HG02884 (cell line): ENCODE results near the gene PRDM2.

Experiments
- ATAC-seq: cut with Tn5 transposase; IDR thresholded peaks from one replicate; pipeline ENCODE4 v1.9.1; 2021; ENCODE audit warnings: mild to moderate bottlenecking, moderate library complexity; ENCODE audit not compliant: unreplicated experiment

PRDM2 gene

GRCh38 chr1:13832100-13832499 is 132.1 kb downstream of the PRDM2 start:
- ATAC-seq: no peak

GRCh38 chr1:13832536-13832935 is 132.5 kb downstream of the PRDM2 start:
- no peak for ATAC-seq

- no peak for ATAC-seq
These were observed 136.1 kb downstream of the PRDM2 start for GRCh38 chr1:13836136-13836535.

- no peak for ATAC-seq
These were observed 136.6 kb downstream of the PRDM2 start for GRCh38 chr1:13836631-13837030.

GRCh38 chr1:13838236-13838635 is 138.2 kb downstream of the PRDM2 start:
- ATAC-seq: no peak

- no peak for ATAC-seq
These were observed 142.5 kb downstream of the PRDM2 start for GRCh38 chr1:13842497-13842896.

- ATAC-seq: no peak
These were observed 151.7 kb downstream of the PRDM2 start for GRCh38 chr1:13851726-13852125.

GRCh38 chr1:13855554-13855953 is 155.6 kb downstream of the PRDM2 start:
- ATAC-seq: no peak

- ATAC-seq: no peak
These were observed 160.0 kb downstream of the PRDM2 start for GRCh38 chr1:13860031-13860430.

GRCh38 chr1:13864760-13865159 is 164.8 kb downstream of the PRDM2 start:
- ATAC-seq: no peak

GRCh38 chr1:13865851-13866250 is 165.9 kb downstream of the PRDM2 start:
- no peak for ATAC-seq

- ATAC-seq: no peak
These were observed 167.6 kb downstream of the PRDM2 start for GRCh38 chr1:13867603-13868002.

GRCh38 chr1:13869172-13869797 is 169.3 kb downstream of the PRDM2 start:
- ATAC-seq: no peak

GRCh38 chr1:13871413-13871812 is 171.4 kb downstream of the PRDM2 start:
- no peak for ATAC-seq

- ATAC-seq: no peak
These were observed 171.9 kb downstream of the PRDM2 start for GRCh38 chr1:13871886-13872285.

GRCh38 chr1:13873032-13873431 is 173.0 kb downstream of the PRDM2 start:
- ATAC-seq: no peak
